NCI-H1048 (cell line): ENCODE measurements around the gene C12orf75.

Experiments
- DNase-seq: peaks from one replicate; lab custom pipeline; 2025; lab: John Stamatoyannopoulos, UW

The C12orf75 gene

DNA sequence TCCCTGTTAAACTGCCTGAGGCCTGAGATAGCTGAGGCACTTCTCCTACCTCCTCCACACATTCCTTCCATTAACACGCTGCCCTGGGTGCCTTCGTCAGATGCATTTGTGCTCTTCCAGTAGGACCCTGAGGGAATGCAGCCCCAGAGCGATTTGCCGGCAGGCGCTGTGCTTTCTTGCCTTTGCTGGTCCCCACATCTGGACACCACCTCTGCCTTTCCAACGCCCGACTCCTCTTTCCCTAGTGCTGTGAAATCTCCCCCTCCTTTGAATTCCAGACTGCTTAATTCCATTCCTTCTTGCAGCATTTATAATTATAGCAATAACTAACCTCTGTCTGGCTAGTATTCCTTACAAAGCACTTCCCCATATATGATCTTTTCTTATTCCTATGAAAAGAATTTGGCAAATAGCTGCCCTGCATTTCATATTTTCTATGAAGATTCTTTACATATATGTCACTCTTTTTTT, 88.4 kb downstream of the C12orf75 start:
- DNase-seq, result no peak

DNA sequence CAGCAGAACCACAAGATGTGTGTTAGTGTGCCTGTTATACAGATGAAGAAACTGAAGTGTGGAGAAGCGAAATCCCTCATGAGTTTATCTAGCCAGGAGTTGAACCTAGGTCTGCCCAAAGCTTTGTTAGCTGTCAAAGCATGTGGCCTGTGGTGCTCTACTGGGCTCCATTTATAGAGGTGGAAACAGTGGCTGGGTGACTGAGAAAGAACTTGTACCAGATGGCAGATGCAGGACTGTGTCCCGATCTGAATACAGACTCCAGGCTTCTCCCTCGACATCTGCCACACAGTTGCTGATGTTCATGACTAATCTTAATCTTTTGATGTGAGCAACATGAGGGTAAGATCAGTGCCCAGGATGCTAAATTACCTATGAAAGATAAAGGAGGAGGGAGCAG, 89.1 kb downstream of the C12orf75 start:
- no peak for DNase-seq

DNA sequence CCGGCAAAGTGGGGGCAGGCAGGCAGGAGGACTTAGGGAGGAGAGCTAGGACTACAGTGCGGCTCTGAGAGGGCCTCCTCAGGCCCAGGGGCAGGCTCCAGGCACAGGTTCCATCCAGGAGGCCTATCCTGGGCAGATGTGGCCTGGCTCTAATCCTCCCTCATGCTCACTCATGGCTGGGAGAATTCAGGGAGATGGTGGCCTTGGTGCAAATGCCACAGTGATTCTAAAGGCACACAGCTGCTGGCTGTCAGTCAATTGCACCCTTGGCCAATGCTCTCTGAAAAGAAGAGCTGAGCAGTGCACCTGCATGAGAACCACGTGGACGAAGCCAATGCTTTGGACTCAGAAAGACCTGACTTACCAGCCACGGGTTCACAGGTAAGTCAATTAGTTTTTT, 89.6 kb downstream of the C12orf75 start:
- no peak for DNase-seq

DNA sequence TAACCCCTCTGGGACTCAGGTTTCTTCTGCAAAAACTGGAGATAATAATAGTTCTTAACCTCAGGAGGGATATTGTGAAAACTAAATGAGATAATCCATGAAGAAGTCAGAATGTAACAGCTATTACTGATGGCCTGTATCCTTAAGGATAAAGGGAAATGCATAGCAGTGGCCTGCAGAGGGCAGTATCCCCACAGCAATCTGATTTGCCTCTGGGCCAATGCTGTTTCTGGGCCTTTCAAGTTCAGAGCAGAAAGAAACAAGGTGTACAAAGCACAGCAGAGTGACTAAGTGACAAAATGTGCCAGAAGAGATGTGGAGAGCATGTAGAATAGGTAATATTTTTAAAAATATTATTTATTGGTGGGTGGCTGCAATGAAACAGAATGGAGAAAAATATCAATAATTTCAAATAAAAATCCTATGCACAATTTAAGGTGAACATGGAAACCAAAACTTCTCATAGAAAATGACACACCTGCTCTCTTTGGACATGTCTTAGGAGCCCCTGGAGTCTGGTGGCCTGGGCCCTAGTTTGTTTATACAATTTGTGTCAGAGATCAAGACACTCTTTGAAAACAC, 90.3 kb downstream of the C12orf75 start:
- DNase-seq, result peak; percentile 43
